PC-9 (cell line): ENCODE measurements around the gene RAB28. TPM values are rescaled to one million over a fixed set of nuclear protein-coding genes. Genes with fewer than 3 reads are reported as not detected.

Experiments used
- BruUV-seq: library from RNA; stranded (reverse); fragments of 400-500 nt; replicated peaks from 2 replicates; lab custom pipeline; 2021; lab: Mats Ljungman, UMichigan
- CTCF ChIA-PET: fragments of 300-600 bp; sonication (Branson Sonifier 250); formaldehyde crosslinking; loops from one replicate; lab custom pipeline; 2022; ENCODE audit warnings: antibody characterized with exemption; lab: Charles Lee
- POLR2A ChIA-PET: fragments of 300-600 bp; sonication (Branson Sonifier 250); formaldehyde crosslinking; loops from one replicate; lab custom pipeline; 2022; ENCODE audit warnings: antibody characterized with exemption; ENCODE audit not compliant: unreplicated experiment; lab: Charles Lee
- DNase-seq, 2 experiments: peaks; one replicate each; pipeline versions ENCODE4 v3.0.0 to v3.0.0-alpha.2; 2015 to 2022; ENCODE audit warnings: mixed read lengths in 1 of 2
- H2AFZ ChIP-seq: fragments of 200-600 bp; sonication (generic); 2 replicates; pipeline ENCODE4 v1.8.1; 2017; ENCODE audit warnings: antibody characterized with exemption
- H3F3A ChIP-seq: fragments of 200-600 bp; sonication (generic); 2 replicates; pipeline ENCODE4 v1.8.1; 2017; ENCODE audit warnings: antibody characterized with exemption, mild to moderate bottlenecking, low read depth; ENCODE audit not compliant: insufficient read depth
- H3K27ac ChIP-seq: fragments of 200-600 bp; sonication (generic); 2 replicates; pipeline ENCODE4 v1.6.1; 2016; ENCODE audit warnings: mixed run types
- H3K27me3 ChIP-seq: fragments of 200-600 bp; sonication (generic); 2 replicates; pipeline ENCODE4 v1.6.1; 2016; ENCODE audit warnings: low read depth, mixed run types; ENCODE audit not compliant: insufficient read depth
- H3K36me3 ChIP-seq: fragments of 200-600 bp; sonication (generic); 2 replicates; pipeline ENCODE4 v1.6.1; 2016; ENCODE audit warnings: low read depth, mixed run types
- H3K4me1 ChIP-seq: fragments of 200-600 bp; sonication (generic); replicated peaks from 2 replicates; pipeline ENCODE4 v1.6.1; 2016; ENCODE audit warnings: mixed run types; ENCODE audit not compliant: insufficient read depth
- H3K4me2 ChIP-seq: fragments of 200-600 bp; sonication (generic); 2 replicates; pipeline ENCODE4 v1.6.1; 2017; ENCODE audit warnings: mixed run types
- H3K4me3 ChIP-seq: fragments of 200-600 bp; sonication (generic); 2 replicates; pipeline ENCODE4 v1.6.1; 2016; ENCODE audit warnings: mixed run types
- H3K79me2 ChIP-seq: fragments of 200-600 bp; sonication (generic); 2 replicates; pipeline ENCODE4 v1.6.1; 2017; ENCODE audit warnings: low read depth, mixed run types
- H3K9me2 ChIP-seq: fragments of 200-600 bp; sonication (generic); 2 replicates; pipeline ENCODE4 v1.8.1; 2017; ENCODE audit warnings: mild to moderate bottlenecking; ENCODE audit not compliant: insufficient read depth
- H3K9me3 ChIP-seq: fragments of 200-600 bp; sonication (generic); 2 replicates; pipeline ENCODE4 v1.8.1; 2016; ENCODE audit warnings: low read depth; ENCODE audit not compliant: insufficient read depth
- H4K20me1 ChIP-seq: fragments of 200-600 bp; sonication (generic); 2 replicates; pipeline ENCODE4 v1.8.1; 2017; ENCODE audit not compliant: insufficient read depth
- CTCF ChIP-seq: fragments of 200-600 bp; sonication (generic); conservative IDR thresholded peaks from 2 replicates; pipeline ENCODE4 v1.6.1; 2017; ENCODE audit warnings: mixed run types, antibody characterized with exemption, mild to moderate bottlenecking, moderate library complexity
- EZH2 ChIP-seq: fragments of 200-600 bp; sonication (generic); IDR thresholded peaks from 2 replicates; pipeline ENCODE4 v1.8.0; 2017; ENCODE audit warnings: antibody characterized with exemption, low read depth
- intact Hi-C: fragments of 100-400 bp; cut with micrococcal nuclease; formaldehyde crosslinking; loops from one replicate; pipeline ENCODE4 v1.10.0; 2022; ENCODE audit not compliant: unreplicated experiment
- total RNA-seq: library from RNA; stranded (reverse); gene quantifications from 2 replicates; pipeline ENCODE4 v1.2.3, GENCODE V29; 2021

Gene RAB28
- total RNA-seq, 1 experiment from 2014 or later: 17.5 TPM

GRCh38 chr4:13327991-13328390, 156.1 kb downstream of the RAB28 start:
- CTCF ChIA-PET: no interaction called here
- Histone ChIP-seq H3K79me2 (no peaks in the 10 kb centered on the region), H2AFZ (no peak overlapping the region), H3K9me3 (no peaks in the 10 kb centered on the region), H3F3A (no peaks in the 10 kb centered on the region), H3K4me2 (no peak overlapping the region), H3K4me3 (no peak overlapping the region), H4K20me1 (no peaks in the 10 kb centered on the region), H3K36me3 (no peaks in the 10 kb centered on the region), H3K9me2 (no peaks in the 10 kb centered on the region), H3K4me1 (no peaks in the 10 kb centered on the region), H3K27ac (no peak overlapping the region), H3K27me3 (no peaks in the 10 kb centered on the region)
- POLR2A ChIA-PET: no interaction called here
- DNase-seq: no peak
- TF ChIP-seq CTCF (no peak), EZH2 (no peak)
- BruUV-seq: no TSS peak
- intact Hi-C loops: loop anchor here (10.0 kb wide), 1 partner anchor 67 kb away; no protein-coding TSS in a partner anchor

DNA sequence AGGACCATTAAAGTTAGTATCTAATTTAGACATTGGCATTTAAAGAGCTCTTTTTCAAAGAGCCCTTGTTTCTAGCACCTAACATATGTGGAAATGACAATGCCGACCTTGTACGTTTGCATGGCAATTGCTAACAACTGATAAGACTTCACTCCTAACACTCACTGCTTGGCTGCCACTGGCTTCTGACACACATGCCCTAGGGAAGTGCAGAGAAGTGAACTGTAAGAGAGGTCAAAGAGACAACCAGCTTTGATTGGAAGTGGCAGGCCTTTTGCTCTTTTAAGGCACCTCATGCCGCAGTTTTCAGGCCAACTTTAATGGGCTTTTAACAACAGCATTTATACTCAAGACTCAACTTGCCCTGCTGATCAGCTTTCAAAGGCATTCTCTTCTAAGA, 158.4 kb downstream of the RAB28 start:
- TF ChIP-seq EZH2: no peak
- no peak for TF ChIP-seq CTCF
- no peaks in the 10 kb centered on the region for H3K9me3 ChIP-seq
- H3K4me3 ChIP-seq: no peak overlapping the region
- no peaks in the 10 kb centered on the region for H4K20me1 ChIP-seq
- no peak overlapping the region for H3K27ac ChIP-seq
- H3K4me2 ChIP-seq: no peak overlapping the region
- CTCF ChIA-PET: interaction anchor here (0.6 kb wide), 1 partner anchor 77 kb away, joined by 3 read pairs; no protein-coding TSS in a partner anchor
- H2AFZ ChIP-seq: no peak overlapping the region
- H3K27me3 ChIP-seq: no peaks in the 10 kb centered on the region
- no TSS peak for BruUV-seq
- no peaks in the 10 kb centered on the region for H3K36me3 ChIP-seq
- no peaks in the 10 kb centered on the region for H3F3A ChIP-seq
- no peaks in the 10 kb centered on the region for H3K9me2 ChIP-seq
- no peaks in the 10 kb centered on the region for H3K79me2 ChIP-seq
- DNase-seq: no peak
- POLR2A ChIA-PET: no interaction called here
- intact Hi-C loops: loop anchor here (10.0 kb wide), 1 partner anchor 69 kb away; no protein-coding TSS in a partner anchor
- no peaks in the 10 kb centered on the region for H3K4me1 ChIP-seq

- H3F3A ChIP-seq: no peaks in the 10 kb centered on the region
- H3K79me2 ChIP-seq: no peaks in the 10 kb centered on the region
- H3K4me2 ChIP-seq: no peak overlapping the region
- no peak overlapping the region for H3K4me3 ChIP-seq
- TF ChIP-seq EZH2: no peak
- TF ChIP-seq CTCF: no peak
- no peak for DNase-seq
- H3K27ac ChIP-seq: no peak overlapping the region
- ChIA-PET CTCF (no interaction called here), POLR2A (no interaction called here)
- no peaks in the 10 kb centered on the region for H3K36me3 ChIP-seq
- no peak overlapping the region for H2AFZ ChIP-seq
- H3K9me3 ChIP-seq: no peaks in the 10 kb centered on the region
- intact Hi-C loops: loop anchor here (10.0 kb wide), 1 partner anchor 71 kb away; no protein-coding TSS in a partner anchor
- H3K9me2 ChIP-seq: no peaks in the 10 kb centered on the region
- no peaks in the 10 kb centered on the region for H4K20me1 ChIP-seq
- BruUV-seq: no TSS peak
- H3K27me3 ChIP-seq: no peaks in the 10 kb centered on the region
- no peaks in the 10 kb centered on the region for H3K4me1 ChIP-seq
Observed at GRCh38 chr4:13323921-13324320, 160.2 kb downstream of the RAB28 start.
